ENCODE results near the gene FBRSL1. TPM values are rescaled to one million over a fixed set of nuclear protein-coding genes. Genes with fewer than 3 reads are reported as not detected.
A peak's percentile ranks its signal among the peaks of the same experiment; 100 is the strongest.

FBRSL1 gene
- total RNA-seq, 1 donor from 2014 or later: 17.1 TPM

GRCh38 chr12:132549059-132549458 is 59.1 kb downstream of the FBRSL1 start:
- H3K36me3 ChIP-seq (ENCODE audit: control insufficient read depth, insufficient read depth, low read length): no peaks in the 10 kb centered on the region
- no peak for TF ChIP-seq CTCF (IDR thresholded peaks at IDR 0.05; ENCODE audit: insufficient read depth, low read length, severe bottlenecking)
- no peak for FAIRE-seq

GRCh38 chr12:132550014-132550802 is 60.3 kb downstream of the FBRSL1 start:
- Histone ChIP-seq H3K36me3 (ENCODE audit: control insufficient read depth, insufficient read depth, low read length) (no peaks in the 10 kb centered on the region), H3K27me3 (ENCODE audit: control insufficient read depth, insufficient read depth, low read length) (no peaks in the 10 kb centered on the region), H3K4me3 (ENCODE audit: low read depth, low read length) (no peak overlapping the region)
- TF ChIP-seq CTCF (IDR thresholded peaks at IDR 0.05; ENCODE audit: insufficient read depth, low read length, severe bottlenecking): no peak
- DNase-seq (ENCODE audit: low read depth) (no peak), FAIRE-seq (no peak)

More at GRCh38 chr12:132549059-132549458, 59.1 kb downstream of the FBRSL1 start:
- Histone ChIP-seq H3K4me3 (ENCODE audit: low read depth, low read length) (no peak overlapping the region), H3K27me3 (ENCODE audit: control insufficient read depth, insufficient read depth, low read length) (peaks cover 2% of the 10 kb centered on the region)
- no peak for DNase-seq (ENCODE audit: low read depth)

GRCh38 chr12:132550830-132551640 is 61.1 kb downstream of the FBRSL1 start:
- TF ChIP-seq CTCF (IDR thresholded peaks at IDR 0.05; ENCODE audit: insufficient read depth, low read length, severe bottlenecking): no peak
- FAIRE-seq (no peak), DNase-seq (ENCODE audit: low read depth) (no peak)

GRCh38 chr12:132551641-132552031 is 61.7 kb downstream of the FBRSL1 start:
- Histone ChIP-seq H3K36me3 (ENCODE audit: control insufficient read depth, insufficient read depth, low read length) (no peaks in the 10 kb centered on the region), H3K27me3 (ENCODE audit: control insufficient read depth, insufficient read depth, low read length) (no peaks in the 10 kb centered on the region), H3K4me3 (ENCODE audit: low read depth, low read length) (no peak overlapping the region)
- DNase-seq (ENCODE audit: low read depth) (no peak), FAIRE-seq (no peak)
- no peak for TF ChIP-seq CTCF (IDR thresholded peaks at IDR 0.05; ENCODE audit: insufficient read depth, low read length, severe bottlenecking)

More at GRCh38 chr12:132550830-132551640, 61.1 kb downstream of the FBRSL1 start:
- Histone ChIP-seq H3K27me3 (ENCODE audit: control insufficient read depth, insufficient read depth, low read length) (no peaks in the 10 kb centered on the region), H3K36me3 (ENCODE audit: control insufficient read depth, insufficient read depth, low read length) (no peaks in the 10 kb centered on the region), H3K4me3 (ENCODE audit: low read depth, low read length) (no peak overlapping the region)

- FAIRE-seq: no peak
- no peaks in the 10 kb centered on the region for H3K36me3 ChIP-seq (ENCODE audit: control insufficient read depth, insufficient read depth, low read length)
- no peak overlapping the region for H3K4me3 ChIP-seq (ENCODE audit: low read depth, low read length)
Observed at GRCh38 chr12:132554845-132555630, 65.1 kb downstream of the FBRSL1 start.

More at GRCh38 chr12:132554845-132555630, 65.1 kb downstream of the FBRSL1 start:
- no peaks in the 10 kb centered on the region for H3K27me3 ChIP-seq (ENCODE audit: control insufficient read depth, insufficient read depth, low read length)
- no peak for DNase-seq (ENCODE audit: low read depth)
- TF ChIP-seq CTCF (IDR thresholded peaks at IDR 0.05; ENCODE audit: insufficient read depth, low read length, severe bottlenecking): peak; percentile 28
